Neural cell (in vitro differentiated cells): ENCODE measurements around the gene SMAD9.

Source experiments
- CTCF ChIP-seq: fragments of 450-650 bp; IDR thresholded peaks from 2 replicates; pipeline ENCODE4 v1.5.1; 2014; ENCODE audit warnings: antibody characterized with exemption, mild to moderate bottlenecking, moderate library complexity; ENCODE audit not compliant: poor library complexity, severe bottlenecking
- EZH2 ChIP-seq: fragments of 200-600, 300-800 bp; shearing (Covaris generic), sonication (generic); IDR thresholded peaks from 2 replicates; pipeline ENCODE4 v1.6.1; 2014; ENCODE audit warnings: antibody characterized with exemption, low read length, borderline replicate concordance, mild to moderate bottlenecking; ENCODE audit not compliant: insufficient read depth, poor library complexity, severe bottlenecking
- POLR2AphosphoS5 ChIP-seq: IDR thresholded peaks from 2 replicates; pipeline ENCODE4 v1.6.1; 2012
- RAD21 ChIP-seq: fragments of 450-650 bp; conservative IDR thresholded peaks from 2 replicates; pipeline ENCODE4 v1.6.1; 2014; ENCODE audit warnings: antibody characterized with exemption, mild to moderate bottlenecking, moderate library complexity
- TAF1 ChIP-seq: IDR thresholded peaks from 2 replicates; pipeline ENCODE4 v1.6.1; 2012; ENCODE audit warnings: low read depth

- TF ChIP-seq CTCF, result no peak
- TF ChIP-seq TAF1, result no peak
- no peak for TF ChIP-seq EZH2
- TF ChIP-seq RAD21, result no peak
- no peak for TF ChIP-seq POLR2AphosphoS5
Measured at GRCh38 chr13:36919833-36920615, at the start of gene SMAD9.
